Spinal cord (tissue), 10 donors: ENCODE measurements around the gene ALDH1A1. TPM values are rescaled to one million over a fixed set of nuclear protein-coding genes. Genes with fewer than 3 reads are reported as not detected.

Source experiments
- DNase-seq, 6 donors: peaks; one replicate each; pipeline versions ENCODE4 v3.0.0 to v3.0.0-alpha.2; 2013 to 2015; ENCODE audit warnings: low spot score in 6 of 6, low read depth in 4 of 6
- H3K27ac ChIP-seq: one replicate; pipeline ENCODE4 v1.5.1; 2013; ENCODE audit warnings: low read depth, low read length, control low read depth
- H3K27me3 ChIP-seq: one replicate; pipeline ENCODE4 v1.6.1; 2013; ENCODE audit warnings: low read length; ENCODE audit not compliant: control insufficient read depth, insufficient read depth
- H3K36me3 ChIP-seq: one replicate; pipeline ENCODE4 v1.6.1; 2013; ENCODE audit warnings: low read length; ENCODE audit not compliant: control insufficient read depth, insufficient read depth
- H3K4me1 ChIP-seq: one replicate; pipeline ENCODE4 v1.6.1; 2013; ENCODE audit warnings: low read length; ENCODE audit not compliant: control insufficient read depth, insufficient read depth
- H3K4me3 ChIP-seq: one replicate; pipeline ENCODE4 v1.5.1; 2013; ENCODE audit warnings: low read depth, low read length, control low read depth
- H3K9me3 ChIP-seq: one replicate; pipeline ENCODE4 v1.6.1; 2013; ENCODE audit warnings: low read length; ENCODE audit not compliant: control insufficient read depth, insufficient read depth
- WGBS: methylation state at CpG from one replicate; pipeline ENCODE4 v1.1.5; 2013; ENCODE audit warnings: missing lambda C conversion rate; ENCODE audit not compliant: insufficient coverage; 5-methylcytosine and 5-hydroxymethylcytosine counted together
- polyA plus RNA-seq, 2 donors: library from polyadenylated mRNA; unstranded; fragments of 120-200 nt; gene quantifications; one replicate each; pipeline ENCODE4 v1.2.1, GENCODE V29; 2013; ENCODE audit not compliant: insufficient read length in 2 of 2
- total RNA-seq, 2 donors: library from RNA; depleted of rRNA in 1 of 2; stranded (reverse); fragments of 120-200 nt in 1 of 2; fragments of >200 nt in 1 of 2; gene quantifications; one replicate each; pipeline versions ENCODE4 v1.2.3 to v1.2.4, GENCODE V29; 2013 to 2014
- donor health status: healthy.

Gene ALDH1A1
- total and polyA plus RNA-seq, 4 donors: 7.2 to 74.5 (median 18.5) TPM

DNA sequence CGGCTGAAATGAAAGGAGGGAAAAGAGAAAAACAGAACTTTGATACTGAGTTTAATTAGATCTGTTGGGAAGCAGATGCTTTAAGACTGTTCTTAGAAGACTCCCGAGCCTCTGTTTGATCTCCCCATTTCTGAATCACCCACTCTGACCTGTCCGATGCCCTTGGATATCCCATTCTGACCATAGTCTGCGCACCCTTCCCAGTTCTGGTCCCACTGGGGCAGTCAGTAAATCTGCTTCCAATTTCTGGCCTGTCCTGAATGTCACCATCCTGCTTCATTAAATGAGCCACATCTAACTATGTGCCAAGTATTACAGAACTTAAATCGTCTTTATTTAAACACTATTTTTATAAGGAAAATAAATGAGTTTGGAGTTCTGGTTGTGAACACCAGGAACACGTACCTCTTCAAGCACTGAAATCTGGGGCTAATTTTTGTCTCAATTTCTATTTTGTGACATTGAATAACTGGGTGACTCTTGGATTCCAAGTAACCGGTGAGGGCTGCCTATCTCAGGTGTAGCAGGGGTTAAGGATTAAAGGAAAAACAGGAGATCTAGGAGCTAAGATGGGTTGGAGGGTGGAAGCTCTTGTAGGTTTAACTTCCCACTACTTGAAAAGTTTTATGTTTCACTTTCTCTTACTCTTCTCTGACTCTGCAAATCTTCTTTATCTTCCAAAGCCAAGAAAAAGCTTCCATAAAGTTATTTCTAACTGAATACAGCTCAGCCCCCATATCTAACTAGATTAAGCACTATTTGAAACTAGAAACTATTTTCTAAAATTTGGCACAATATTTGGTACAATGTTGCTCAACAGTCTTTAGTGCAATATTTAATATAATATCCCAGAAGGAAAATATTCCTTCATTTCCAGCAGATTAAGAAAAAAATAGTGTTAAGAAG is 40.1 kb downstream of the ALDH1A1 start:
- DNase-seq: no peak
- Histone ChIP-seq H3K27ac (no peak overlapping the region), H3K9me3 (no peaks in the 10 kb centered on the region), H3K36me3 (no peaks in the 10 kb centered on the region), H3K4me1 (no peaks in the 10 kb centered on the region), H3K27me3 (no peaks in the 10 kb centered on the region), H3K4me3 (no peak overlapping the region)
- WGBS: 84% methylated on average over 4 of the region's 7 CpGs

DNA sequence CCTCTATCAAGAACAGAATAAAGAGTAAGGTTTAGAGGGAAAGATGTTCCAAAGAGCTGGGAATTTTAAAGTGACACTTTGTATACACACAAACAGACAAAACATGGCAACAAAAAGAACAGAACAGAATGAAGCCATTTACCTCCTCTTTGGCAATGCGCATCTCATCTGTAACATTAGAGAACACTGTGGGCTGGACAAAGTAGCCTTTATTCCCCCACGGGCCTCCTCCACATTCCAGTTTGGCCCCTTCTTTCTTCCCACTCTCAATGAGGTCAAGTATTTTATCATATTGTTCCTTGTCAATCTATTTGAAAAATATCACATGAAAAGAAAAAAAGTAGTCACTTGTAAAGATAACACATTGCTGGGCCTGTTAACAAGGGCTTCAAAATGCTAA is 41.0 kb downstream of the ALDH1A1 start:
- Histone ChIP-seq H3K36me3 (no peaks in the 10 kb centered on the region), H3K27me3 (no peaks in the 10 kb centered on the region), H3K9me3 (no peaks in the 10 kb centered on the region), H3K4me1 (no peaks in the 10 kb centered on the region), H3K27ac (no peak overlapping the region), H3K4me3 (no peak overlapping the region)
- DNase-seq: no peak
- WGBS: 71% methylated on average over 1 of the region's 2 CpGs

DNA sequence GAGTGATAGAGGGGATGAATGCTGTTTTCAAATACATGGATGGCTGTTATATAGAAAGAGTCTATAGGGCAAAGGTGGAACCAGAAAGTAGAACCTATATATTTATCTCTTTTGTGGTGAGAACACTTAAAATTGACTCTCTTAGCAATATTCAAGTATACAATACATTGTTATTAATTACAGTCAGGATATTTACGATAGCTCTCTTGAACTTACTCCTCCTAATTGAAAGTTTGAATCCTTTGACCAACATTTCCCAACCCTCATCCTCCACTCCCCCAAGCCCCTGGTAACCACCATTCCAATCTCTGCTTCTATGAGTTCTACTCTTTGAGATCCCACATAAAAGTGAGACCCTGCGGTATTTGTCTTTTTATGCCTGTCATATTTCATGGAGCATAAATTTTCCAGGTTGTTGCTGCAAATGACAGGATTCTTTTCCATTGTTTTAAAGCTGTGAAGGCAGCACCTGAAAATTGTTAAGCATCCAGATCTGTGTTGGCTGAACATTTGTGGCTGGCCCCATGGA is 41.5 kb downstream of the ALDH1A1 start:
- Histone ChIP-seq H3K27me3 (no peaks in the 10 kb centered on the region), H3K36me3 (no peaks in the 10 kb centered on the region), H3K4me3 (no peak overlapping the region), H3K4me1 (no peaks in the 10 kb centered on the region), H3K27ac (no peak overlapping the region), H3K9me3 (no peaks in the 10 kb centered on the region)
- 100% methylated on average over 1 of the region's 2 CpGs for WGBS
- no peak for DNase-seq

DNA sequence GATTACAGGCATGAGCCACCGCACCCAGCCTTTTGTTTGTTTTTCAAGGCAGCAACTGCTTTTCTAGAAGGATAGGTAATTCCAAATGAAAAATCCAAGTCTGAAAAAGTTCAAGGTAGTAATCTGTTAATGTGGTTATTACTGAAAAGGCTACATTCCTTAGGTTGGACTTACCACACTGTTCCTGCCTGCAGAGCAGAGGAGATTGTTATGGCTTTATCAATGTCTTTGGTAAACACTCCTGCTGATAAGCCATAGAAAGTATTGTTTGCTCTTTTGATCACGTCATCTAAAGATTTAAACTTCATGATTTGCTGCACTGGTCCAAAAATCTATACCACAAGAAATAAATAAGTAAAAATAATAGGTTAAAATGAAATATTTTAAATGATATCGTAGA is 43.4 kb downstream of the ALDH1A1 start:
- no peaks in the 10 kb centered on the region for H3K36me3 ChIP-seq
- no peaks in the 10 kb centered on the region for H3K9me3 ChIP-seq
- no peak overlapping the region for H3K27ac ChIP-seq
- H3K4me1 ChIP-seq: no peaks in the 10 kb centered on the region
- WGBS: no CpG with 5 or more reads among the region's 3 CpGs
- no peak for DNase-seq
- H3K4me3 ChIP-seq: no peak overlapping the region
- H3K27me3 ChIP-seq: no peaks in the 10 kb centered on the region

DNA sequence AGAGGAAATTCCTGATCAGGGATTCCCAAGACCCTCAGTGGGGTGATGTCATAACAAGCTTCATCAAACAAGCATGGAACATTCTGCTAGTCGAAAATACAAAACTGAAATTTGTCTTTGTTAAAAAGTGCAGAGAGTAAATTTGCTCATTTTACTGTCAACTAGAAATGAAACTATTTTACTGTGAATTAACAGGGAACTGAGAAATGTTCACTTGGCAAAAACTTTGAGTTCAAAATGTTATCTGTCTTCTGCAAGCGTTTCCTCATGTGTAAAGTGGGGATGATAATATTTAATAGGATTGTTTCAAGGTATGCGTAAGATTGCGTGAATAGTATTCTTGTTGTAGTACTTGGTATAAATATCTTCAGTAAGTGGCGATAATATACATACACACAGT is 45.4 kb downstream of the ALDH1A1 start:
- no peak overlapping the region for H3K27ac ChIP-seq
- no peaks in the 10 kb centered on the region for H3K4me1 ChIP-seq
- no peak for DNase-seq
- H3K9me3 ChIP-seq: no peaks in the 10 kb centered on the region
- H3K4me3 ChIP-seq: no peak overlapping the region
- no peaks in the 10 kb centered on the region for H3K36me3 ChIP-seq
- WGBS: no CpG with 5 or more reads among the region's 5 CpGs
- no peaks in the 10 kb centered on the region for H3K27me3 ChIP-seq

DNA sequence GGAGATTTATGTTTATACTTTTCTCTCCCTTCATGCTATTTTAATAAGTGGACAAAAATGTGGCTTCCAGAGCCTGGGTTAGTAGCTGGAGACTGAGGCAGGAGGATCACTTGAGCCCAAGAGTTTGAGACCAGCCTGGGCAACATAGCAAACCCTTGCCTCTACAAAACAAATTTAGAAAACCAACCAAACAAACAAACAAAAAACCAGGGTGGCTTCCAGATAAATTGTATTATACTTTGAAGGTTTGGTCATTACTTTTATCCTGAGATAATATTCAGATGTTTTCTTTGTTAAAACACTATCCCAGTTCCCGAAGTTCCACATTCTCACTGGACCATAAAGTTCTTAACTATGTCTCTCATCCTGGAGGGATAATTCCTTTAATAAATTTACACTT is 46.0 kb downstream of the ALDH1A1 start:
- no peak overlapping the region for H3K27ac ChIP-seq
- H3K9me3 ChIP-seq: no peaks in the 10 kb centered on the region
- no peak overlapping the region for H3K4me3 ChIP-seq
- no peaks in the 10 kb centered on the region for H3K36me3 ChIP-seq
- no CpG with 5 or more reads among the region's 1 CpG for whole genome bisulfite sequencing
- H3K27me3 ChIP-seq: no peaks in the 10 kb centered on the region
- H3K4me1 ChIP-seq: no peaks in the 10 kb centered on the region
- DNase-seq: no peak

DNA sequence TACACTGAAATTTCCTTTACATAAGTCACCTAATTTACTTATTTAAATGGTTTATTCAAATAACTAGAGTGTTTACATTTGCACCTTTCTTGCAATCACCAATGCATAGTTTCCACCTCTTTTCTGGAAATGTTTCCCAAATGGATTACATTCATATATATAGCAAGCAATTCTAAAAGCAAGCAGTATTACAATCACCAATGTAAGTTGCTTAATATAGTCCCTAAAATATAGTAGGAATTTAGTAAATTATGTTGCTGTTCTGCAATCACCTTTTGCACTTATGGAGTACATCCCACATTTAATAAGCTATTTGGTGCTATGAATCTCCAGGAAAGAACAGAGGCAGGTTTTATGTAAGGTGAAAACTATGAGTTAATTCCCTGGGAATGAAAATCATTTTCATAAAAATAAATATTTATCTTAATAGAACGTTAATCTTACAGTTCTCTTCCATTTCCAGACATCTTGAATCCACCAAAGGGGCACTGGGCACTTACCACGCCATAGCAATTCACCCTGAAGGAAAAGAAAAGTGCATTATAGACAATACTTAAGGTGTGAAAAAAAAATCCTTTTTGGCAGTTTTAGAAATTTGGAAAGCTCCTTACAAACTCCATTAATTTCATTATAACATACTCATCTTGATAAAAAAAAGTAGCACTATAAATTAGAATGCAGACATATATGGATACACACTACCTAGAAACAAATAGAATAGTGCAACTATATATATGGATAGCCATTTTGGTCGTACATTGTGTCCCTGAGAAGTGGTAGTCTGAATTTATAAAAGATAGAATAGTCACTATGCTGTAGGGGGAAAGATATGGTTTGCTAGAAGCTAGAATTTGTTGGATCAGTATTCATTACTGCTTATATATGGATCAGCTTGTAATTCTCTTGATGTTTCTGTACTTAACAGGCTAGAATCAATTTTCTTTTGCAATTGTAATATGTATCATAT is 47.1 kb downstream of the ALDH1A1 start:
- H3K4me1 ChIP-seq: no peaks in the 10 kb centered on the region
- H3K36me3 ChIP-seq: no peaks in the 10 kb centered on the region
- H3K9me3 ChIP-seq: no peaks in the 10 kb centered on the region
- DNase-seq: no peak
- H3K27me3 ChIP-seq: no peaks in the 10 kb centered on the region
- no CpG with 5 or more reads among the region's 3 CpGs for WGBS
- H3K4me3 ChIP-seq: no peak overlapping the region
- H3K27ac ChIP-seq: no peak overlapping the region

DNA sequence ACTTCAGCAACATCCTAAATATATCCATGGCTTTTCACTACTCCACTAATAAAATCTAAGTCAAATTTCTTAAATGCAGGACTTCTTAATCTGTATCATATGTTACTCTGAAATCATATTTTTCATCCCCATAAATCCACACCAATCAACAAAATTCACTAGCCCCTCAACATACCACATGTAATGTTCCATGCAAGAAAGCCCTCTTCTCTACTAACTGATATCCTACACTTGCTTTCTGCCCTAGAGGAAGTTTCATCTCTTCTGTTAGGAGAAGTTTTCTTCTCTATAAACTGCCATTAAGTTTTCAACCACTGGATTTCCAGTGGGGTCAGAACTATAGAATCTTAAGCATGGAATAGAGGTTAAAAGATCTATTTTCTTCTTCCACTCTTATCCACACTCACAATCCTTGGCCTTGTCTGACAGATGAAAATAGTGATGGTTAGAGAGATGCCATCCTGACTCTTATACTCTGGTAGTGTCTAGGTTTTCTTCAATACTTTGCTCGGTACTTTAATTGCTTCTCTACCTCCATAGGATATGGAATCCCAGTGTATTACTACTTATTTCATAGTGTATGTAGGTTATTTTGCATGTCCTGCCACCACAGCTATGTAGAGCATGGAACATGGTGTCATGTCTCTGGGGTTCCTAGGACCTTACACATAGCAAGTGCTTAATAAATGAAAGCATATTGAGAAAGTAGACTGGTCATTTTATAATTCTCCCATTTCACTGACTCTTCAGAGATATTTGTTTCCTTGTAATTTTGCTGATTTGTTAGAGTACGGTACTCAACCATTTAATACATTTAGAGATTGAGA is 48.4 kb downstream of the ALDH1A1 start:
- H3K4me3 ChIP-seq: no peak overlapping the region
- no peak overlapping the region for H3K27ac ChIP-seq
- H3K4me1 ChIP-seq: no peaks in the 10 kb centered on the region
- no CpG with 5 or more reads among the region's 2 CpGs for WGBS
- H3K36me3 ChIP-seq: no peaks in the 10 kb centered on the region
- H3K27me3 ChIP-seq: no peaks in the 10 kb centered on the region
- no peak for DNase-seq
- no peaks in the 10 kb centered on the region for H3K9me3 ChIP-seq

DNA sequence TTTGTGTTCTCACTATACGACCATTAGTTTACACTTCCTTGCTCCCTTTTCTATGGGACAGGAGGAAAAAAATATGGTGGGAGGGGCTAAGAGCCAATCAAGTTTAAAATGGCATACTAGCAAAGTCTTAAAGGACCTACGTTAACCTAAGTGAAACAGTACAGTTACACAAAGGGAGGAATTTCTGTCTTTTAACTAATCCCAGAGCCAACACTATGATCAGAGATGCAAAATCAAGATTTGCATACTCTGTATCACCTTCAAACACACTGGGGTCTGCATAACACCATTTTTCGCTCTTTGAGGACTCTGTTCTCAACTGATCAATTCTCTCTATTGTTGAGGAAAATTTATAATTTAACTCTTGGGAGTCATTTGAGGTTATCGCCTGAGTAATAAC is 49.8 kb downstream of the ALDH1A1 start:
- Histone ChIP-seq H3K36me3 (no peaks in the 10 kb centered on the region), H3K27me3 (no peaks in the 10 kb centered on the region), H3K4me3 (no peak overlapping the region), H3K9me3 (no peaks in the 10 kb centered on the region), H3K4me1 (no peaks in the 10 kb centered on the region), H3K27ac (no peak overlapping the region)
- WGBS: 100% methylated on average over 1 of the region's 4 CpGs
- DNase-seq: no peak
